NCI-H510A treated with DMSO at 0.1 percent for 48 hours (cell line): Measurements from ENCODE around the gene ILK.

Experiments
- DNase-seq: peaks from one replicate; lab custom pipeline; 2025; lab: John Stamatoyannopoulos, UW

ILK gene

DNA sequence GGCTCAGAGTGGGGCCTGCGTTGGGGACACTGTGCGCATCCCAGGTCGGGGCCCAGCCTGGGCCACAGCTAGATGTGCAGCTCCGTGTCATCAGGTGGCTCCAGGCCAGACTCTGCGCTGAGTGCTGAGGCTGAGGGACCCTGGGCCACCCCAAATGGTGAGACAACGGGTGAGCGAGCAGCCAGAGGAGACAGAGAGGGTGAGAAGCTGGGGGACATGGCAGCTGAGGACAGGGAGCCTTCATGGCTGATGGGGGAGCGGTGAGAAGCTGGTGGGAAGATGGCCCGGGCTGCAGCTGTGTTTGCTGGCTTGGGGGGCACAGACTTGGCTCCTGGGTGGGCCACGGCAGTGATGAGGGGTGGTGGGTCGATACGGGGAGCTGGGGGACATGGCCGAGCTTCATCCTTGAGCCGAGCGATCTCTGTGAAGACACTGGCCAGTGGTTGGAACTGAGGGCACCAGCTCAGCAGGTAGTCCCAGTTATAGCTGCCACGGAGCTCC, 18.2 kb downstream of the ILK start:
- DNase-seq: no peak

DNA sequence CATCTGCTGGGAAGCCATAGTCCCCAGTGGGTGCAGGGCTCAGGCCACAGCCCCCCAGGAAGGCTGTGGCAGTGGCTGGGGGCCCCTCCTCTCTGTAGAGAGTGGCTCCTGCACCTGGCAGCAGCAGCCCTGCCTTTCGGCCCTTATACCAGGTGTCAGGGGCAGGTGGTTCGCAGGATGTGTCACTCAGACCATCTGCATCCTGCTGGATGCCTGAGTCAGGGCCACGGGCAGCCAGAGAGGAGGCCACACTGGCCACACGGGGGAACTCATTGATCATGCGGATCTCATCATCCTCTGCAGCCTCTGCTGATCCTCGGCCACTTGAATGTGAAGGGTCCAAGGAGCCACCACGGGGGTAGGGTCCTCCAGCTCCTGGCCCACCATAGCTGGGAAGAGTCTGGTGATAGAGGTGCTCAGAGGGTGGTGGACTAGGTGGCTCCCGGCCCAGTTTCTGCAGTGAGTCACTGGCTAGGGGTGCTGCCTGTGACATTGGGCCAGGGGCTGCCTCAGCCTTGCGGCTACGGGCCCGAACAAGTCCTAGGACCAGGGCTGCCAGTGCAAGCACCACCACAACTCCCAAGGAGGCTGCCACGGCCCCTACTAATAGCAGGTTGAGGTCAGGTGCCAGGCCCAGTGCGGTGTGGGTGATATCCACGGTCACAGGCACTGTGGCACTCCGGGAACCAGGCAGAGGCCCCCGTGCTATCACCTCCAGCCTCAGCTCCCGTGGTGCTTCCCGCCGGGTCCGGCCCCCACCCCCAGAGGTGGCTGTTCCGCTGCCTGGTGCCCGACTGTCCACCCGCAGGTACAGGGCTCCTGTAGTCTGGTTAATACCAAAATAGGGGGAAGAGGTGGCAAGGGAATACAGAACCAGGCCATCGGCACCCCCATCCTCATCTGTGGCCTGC, 18.9 kb downstream of the ILK start:
- no peak for DNase-seq

DNA sequence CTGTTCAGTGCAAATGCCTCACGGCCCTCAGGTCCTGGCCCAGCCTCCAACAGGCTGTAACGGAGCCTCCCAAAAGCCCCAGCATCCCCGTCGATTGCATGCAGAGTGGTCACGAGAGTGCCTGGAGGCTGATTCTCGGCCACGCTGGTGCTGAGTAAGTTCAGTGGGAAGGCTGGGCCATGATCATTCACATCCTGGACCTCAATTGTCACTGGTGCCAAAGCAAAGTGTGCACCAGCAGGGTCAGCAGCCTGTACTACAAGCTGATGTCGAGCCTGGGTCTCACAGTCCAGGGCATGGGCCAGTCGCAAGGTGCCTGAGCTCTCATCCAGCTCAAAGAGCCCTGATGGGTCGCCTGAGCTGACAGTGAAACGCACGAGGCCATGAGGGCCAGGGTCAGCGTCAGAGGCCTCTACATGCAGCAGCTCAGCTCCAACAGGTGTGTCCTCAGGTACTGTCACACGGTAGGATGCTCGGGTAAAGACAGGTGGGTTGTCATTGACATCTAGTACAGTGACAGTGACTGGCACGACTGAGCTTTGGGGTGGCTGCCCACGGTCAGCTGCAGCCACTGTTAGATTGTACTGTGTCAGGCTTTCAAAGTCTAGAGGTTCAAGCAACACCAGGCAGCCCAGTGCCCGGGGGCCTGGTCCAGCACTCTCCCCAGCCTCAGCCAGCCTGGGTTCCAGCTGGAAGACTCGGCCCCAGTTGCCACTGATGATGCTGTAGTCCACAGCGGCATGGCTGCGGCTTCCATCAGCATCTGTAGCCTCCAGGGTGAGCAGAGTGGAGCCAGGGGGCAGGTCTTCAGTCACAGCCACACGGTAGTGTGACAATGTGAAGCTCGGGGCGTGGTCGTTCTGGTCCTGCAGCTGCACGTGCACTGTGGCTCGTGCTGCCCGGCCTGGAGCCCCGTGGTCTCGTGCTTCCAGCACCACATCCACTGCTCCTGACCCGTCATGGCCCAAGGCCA, 20.1 kb downstream of the ILK start:
- DNase-seq: no peak

DNA sequence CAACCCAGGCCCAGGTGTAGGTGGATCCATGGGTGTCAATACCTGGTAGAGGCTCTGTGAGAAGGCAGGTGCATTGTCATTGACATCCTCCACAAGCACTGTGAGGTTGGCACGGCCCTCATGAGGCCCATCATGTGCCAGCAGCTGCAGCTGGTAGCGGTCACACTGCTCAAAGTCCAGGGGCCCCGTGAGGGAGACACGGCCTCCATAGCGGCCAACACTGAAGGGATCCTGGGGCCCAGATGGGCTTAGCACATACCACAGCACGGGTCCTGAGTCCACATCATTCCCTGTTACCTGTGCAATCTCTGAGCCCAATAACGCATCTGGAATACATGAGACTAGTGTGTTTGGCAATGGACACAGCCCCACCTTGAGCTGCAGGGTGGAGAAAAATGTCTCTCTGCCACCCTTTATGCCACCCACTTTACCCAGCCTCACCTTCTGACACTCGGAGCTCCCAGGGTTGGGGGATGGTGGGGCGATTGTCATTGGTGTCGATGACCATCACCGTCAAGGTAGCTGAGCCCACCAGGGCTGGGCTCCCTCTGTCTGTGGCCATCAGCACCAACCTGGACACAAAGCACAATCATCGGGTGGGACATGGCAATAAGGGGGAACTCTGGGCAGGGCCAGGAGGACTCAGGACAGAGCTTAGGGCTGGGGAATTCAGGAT, 21.7 kb downstream of the ILK start:
- no peak for DNase-seq

DNA sequence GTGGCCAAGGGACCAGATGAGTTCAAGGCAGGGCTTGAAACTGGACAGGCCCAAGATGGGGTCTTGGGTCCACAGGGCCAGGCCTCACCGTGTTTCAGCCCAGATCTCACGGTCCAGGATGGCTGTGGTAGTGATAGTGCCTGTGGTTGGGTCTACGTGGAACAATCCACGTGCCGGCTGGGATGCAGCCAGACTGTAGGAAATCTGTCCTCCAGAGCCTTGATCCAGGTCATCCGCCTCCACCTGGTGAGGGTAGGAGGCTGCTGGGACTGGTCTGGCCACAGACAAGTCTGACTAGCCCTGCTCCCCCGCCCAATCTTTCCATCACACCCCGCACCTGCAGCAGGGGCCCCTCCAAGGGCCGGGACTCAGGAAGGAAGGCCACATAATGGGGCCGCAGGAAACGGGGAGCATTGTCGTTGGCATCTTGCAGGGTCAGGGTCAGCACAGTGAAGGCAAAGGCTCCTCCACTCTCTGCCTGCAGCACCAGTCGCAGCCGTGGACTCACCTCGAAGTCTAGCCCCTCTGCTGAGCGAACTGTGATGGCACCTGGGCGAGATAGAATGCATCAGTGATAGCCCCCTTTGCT, 22.4 kb downstream of the ILK start:
- no peak for DNase-seq

DNA sequence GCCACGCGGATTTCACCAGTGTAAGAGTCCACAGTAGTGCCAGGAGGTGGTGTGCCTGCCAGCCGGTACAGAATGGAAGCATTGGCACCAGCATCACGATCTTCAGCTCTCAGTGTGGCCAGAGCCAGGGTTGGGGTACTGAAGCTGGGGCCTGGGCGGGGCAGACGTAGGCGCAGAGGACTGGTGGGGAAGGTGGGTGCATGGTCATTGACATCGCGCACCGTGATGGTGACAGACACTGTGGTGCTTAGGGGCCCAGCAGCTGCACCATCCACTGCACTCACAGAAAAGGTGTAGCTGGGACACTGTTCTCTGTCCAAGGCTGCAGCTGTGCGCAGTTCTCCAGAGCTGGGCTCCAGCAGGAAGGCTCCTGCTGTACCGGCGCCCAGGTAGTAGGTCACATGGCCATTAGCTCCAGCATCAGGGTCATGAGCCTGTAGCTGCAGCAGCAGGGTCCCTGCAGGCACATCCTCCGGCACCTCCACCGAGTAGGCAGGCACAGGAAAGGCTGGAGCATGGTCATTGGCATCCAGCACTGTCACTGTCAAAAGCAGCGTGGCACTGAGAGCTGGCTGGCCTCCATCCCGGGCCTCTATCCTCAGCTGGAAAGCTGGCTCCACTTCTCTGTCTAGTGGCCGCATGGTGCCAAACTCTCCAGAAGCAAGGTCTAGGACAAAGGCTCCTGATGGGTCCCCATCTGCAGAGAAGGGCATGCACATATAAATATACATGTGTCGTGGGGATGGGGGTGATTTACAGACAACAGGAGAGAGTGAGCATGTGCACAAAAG, 23.6 kb downstream of the ILK start:
- DNase-seq: no peak

DNA sequence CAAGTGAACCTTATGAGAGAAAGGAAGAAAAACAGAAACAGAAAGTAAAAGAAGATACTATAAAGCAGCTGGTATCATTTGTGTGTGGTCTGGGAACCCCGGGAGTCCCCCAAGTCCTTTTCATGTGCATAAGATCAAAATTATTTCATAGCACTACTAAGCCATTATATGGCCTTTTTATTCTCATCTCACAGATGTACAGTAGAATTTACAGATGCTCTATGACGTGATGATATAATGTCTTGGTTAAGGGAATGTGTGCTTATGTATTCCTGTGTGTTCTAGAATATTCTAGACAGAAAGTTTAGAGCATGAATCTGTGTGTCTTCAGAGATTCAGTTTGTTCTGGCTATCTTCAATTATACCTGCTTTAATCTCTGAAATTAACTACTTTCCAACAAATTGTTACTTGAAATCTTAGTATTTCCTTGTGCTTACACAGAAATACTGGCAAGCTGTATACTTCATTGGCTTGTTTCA, 24.2 kb downstream of the ILK start:
- no peak for DNase-seq

DNA sequence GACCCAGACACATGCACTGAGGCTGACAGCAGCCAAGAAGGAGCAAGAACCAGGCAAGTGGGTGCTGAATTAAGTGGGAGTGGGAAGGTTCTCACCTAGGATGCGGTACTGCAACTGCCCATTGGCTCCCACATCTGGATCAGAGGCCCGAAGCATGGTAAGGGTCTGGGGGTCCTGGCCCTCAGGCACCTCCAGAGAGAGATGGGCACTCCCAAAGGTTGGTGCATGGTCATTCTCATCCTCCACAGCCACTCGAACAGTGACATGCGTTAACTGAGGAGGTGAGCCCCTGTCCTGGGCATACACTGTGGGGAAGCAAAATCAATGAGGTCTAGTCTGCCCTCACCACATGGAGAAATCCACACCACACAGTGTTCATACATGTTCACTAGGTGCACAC, 25.0 kb downstream of the ILK start:
- DNase-seq: no peak

DNA sequence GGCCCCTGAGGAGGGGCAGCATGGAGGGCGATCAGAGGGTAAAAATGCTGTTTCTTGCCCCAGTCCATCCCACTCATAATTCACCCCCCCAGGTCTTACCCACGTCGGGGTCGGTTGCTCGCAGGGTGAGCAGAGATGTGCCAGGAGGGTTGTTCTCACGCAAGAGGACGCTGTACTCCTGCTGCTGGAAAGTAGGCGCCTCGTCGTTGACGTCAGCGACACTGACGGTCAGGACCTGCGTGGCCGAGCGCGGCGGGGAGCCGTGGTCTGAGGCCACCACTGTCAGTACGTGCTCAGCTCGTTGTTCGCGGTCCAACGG, 26.0 kb downstream of the ILK start:
- DNase-seq: no peak

DNA sequence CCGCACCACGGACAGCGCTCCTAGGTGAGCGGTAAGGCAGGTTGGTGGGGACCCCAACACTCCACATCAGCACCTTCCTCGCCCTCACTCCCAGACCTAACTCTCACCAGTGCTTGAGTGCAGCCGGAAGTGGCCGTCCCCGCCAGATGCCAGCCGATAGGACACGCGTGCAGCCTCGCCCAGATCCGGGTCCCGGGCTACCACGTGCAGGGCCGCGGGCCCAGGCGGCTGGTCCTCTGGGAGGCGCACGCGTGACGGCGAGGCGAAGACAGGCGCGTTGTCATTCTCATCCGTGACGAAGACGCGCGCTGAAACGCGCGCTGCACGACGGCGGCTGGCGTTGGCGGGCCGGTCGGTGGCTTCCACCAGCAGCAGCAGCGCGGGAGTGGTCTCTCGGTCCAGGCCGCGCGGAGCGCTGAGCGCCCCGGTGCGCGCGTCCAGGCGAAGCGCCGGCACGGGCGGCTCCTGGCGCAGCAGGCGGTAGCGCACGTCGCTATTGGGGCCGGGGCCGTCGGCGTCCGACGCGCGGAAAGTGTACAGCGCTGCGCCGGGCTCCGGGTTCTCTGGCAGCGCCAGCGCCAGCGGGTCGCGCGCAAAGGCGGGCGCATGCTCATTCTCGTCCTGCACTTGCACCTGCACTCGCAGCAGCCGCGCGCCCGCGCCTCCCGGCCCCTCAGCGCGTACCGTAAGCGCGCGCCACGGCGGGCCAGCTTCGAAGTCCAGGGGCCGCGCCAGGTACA, 26.5 kb downstream of the ILK start:
- peak; percentile 30 for DNase-seq

DNA sequence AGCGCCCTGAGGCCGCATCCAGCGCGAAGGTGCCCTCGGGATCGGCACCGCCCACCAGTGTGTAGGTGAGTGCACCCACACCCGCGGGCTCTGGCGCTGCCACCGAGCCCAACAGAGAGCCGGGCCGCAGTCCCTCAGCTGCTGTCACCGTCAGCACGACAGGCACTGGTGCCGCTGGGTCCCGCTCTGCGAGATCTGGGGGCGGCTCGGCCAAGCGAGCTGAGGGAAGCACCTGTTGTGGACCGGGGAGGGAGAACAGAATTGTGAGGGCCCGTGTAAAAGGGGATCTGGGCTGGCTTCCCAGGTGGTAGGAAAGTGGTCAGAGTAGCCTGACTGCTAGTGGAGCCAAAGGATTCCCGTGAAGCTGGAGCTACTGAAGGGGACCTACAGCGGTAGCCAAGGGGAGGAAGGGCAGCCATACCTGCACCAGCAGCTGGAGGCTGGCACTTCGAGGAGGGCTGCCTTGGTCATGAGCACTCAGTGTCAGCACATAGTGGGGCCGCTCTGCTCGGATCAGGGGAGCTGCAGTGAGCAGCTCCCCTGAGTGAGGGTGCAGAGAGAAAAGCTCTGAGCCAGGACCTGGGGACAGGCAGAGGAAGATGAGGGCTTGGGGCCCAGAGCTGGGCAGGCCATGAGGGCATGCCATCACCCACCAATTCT, 27.2 kb downstream of the ILK start:
- DNase-seq: no peak

DNA sequence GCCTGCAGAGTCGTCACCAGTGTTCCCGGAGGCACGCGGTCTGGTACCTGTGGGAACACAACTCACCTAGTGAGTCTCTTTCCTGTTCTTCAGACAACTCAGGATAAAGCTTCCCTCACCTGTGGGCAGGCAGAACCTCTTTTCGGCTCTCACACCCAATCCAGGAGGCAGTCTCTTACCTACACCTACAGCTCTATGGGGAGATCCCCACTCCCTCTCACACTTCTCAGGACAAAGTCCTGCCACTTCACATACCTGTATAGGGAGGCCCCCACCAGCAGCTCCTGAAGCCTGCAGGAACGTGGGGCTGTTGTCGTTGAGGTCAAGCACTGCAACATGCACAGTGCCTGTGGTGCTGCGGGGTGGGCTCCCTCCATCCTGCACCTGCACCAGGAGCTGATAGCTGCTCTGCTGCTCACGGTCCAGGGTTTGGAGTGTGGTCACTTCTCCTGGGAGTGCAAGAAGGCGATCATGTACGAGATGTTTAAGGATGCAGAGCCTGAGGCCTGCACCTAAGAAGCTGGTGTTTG, 27.9 kb downstream of the ILK start:
- no peak for DNase-seq

DNA sequence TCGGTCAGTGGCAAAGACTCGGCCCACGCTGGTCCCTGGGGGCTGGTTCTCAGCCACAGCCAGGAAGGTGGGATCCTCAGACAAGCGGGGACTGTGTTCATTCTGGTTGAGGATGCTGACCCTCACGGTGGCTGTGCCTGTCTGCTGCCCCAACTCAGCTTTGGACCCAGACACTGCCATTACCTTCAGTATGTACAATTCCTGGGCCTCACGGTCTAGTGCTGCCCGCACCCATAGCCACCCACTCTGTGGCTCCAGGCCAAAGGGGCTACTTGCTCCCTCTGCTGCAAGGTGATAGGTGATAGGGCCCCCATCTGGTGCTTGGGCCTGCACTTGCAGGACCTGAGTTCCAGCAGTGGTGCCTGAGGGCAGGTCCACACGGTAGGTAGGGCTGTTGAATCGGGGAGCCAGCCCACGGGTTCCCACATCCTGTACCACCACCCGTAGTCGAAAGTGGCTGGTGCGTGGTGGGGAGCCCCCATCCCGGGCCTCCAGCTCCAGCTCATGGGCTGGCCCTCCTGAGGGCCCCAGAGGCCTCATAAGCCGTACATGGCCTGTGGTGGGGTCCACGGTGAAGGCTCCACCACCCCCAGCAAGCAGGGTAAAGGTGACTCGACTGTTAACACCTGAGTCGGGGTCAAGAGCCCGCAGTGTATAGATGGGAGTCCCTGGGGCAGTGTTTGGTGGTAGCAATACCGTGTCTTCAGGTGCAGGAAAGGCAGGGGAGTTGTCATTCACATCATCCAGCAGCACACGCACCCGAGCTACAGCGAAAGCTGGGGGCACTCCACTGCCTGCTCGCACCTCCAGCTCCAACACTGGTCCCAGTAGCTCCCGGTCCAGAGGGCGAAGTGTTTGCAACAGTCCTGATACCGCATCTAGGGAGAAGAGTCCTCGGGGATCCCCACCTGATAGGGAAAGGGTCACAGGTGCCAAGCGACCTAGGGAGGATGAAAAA, 28.8 kb downstream of the ILK start:
- DNase-seq: no peak

DNA sequence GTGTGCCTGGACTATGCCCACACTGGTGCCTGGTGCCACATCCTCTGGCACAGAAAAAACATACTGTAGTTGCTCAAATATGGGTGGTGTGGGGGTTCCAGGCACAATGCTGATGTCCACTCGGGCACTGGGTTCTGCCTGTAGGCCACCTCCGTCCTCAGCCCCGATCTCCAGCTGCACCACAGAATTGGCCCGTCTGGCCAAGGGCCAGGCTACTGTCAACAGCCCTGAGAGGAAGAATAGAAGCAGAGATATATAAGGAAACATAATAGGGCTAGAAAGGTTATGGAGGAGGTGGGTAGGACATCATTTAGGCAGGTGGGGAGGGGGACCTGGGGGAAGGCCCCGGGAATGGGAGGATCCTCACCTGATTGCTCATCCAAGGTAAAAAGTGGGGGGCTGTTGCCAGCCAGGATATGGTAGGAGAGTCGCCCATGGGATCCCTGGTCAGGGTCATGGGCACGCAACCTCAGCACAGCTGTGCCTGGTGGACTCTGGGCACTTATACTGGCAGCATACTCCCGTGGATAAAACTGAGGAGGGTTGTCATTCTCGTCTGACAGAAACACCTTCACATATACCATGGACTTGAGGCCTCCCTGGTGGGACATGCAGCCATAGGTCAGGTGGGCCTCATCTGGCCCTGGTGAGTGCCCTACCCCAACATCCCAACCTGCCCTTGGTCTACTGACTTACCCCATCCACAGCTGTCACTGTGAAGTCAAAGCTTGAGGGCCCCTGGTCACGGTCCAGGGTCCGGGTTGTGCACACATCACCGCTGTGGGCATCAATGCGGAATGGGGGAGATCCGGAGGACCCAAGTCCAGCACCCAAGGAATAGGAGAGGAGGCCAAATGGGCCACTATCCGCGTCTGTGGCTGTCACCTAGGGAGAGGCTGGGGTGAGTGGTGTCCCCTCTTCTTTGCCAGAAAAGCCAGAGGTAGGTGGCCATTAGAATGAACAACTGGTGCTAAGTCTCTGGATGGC, 30.1 kb downstream of the ILK start:
- no peak for DNase-seq

DNA sequence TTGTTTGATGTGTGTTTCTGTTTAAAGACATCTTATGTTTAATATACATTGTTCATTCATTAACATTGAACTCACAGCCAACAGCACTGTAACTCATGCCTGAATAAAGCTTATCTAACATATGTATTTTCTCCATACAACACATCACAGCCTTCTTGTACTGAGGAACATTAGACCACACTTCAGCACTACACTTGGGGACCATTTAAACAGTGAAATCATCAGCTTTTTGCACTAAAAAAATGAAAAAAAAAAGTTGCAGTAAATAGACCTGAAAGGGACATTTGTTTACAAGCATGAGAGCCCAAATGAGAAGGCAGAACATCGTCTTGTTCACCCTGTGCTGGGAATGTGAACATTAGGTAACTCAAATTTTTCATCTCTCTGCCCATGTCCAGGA, 31.0 kb downstream of the ILK start:
- DNase-seq: no peak

DNA sequence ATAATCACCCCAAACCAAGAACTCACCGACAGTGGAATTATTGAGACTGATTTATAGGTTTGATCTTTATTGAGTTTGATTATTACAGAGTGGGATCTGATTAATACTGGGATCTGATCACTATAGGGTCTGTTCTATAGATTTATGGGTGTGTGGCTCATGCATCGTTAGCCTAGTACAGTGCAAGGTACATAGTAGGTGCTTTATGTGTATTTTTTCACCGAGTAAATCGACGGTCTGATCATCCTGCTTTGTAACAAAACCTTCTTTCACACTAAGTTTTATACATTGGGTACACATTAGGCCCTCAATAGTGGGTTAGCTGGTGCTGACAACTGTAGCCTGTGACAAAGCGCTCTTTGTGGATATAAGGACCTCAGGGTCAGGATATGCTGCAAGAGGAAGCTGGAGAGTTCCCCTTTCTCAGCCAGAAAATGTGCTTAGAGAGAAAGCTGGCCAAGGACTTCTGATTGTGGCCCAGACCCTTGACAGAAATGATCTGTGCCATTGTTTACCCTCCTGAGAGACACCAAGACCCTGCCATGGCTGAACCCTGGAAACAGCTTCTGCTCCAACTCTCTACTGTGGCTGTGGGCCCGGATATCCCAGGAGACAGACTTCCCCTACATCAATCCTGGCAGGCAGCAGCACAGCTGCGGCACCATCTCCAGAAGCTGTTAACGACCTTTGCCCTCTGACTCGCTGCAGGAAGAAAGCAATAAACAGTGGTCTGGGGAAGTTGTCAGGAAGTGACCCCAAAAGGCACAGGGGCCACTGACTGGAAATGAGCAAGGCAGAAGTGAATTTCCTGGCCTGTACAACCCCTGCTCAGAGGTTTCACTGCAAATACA, 31.7 kb downstream of the ILK start:
- DNase-seq: no peak
